ENCODE data around the gene PSMD13. TPM values are rescaled to one million over a fixed set of nuclear protein-coding genes. Genes with fewer than 3 reads are reported as not detected.

The PSMD13 gene
- total and polyA plus RNA-seq, 2 of the 13 experiments (the other 11 are each of a cell fraction or from before 2014, with no cell fraction given): 83.0 to 117 TPM

DNA sequence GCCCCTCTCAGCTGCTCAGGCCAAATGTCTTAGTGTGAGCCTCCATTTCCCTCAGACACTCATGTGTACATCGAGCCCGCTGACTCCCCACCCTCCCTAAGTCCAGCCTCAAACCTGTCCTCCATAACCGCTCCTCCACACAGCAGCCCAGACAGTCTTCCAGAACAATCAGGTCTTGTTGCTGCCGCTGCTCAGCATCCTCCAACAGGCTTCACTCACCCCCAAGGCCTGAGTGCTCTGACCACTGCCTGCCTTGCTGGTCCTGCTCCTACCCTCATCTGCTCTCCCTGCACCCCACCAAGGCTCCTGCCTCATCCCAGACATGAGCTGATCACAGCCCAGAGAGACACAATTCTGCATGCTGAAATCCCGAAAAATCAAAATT lies 17.1 kb downstream of the PSMD13 start:
- H3K4me1 ChIP-seq (ENCODE audit: insufficient read depth, low read length): peaks cover 8% of the 10 kb centered on the region; the same call in 1 of the 2 replicates
- ChIA-PET CTCF (ENCODE audit: low intra/inter-chr PET ratio, low total read pairs) (no interaction called here), POLR2A (no interaction called here)
- H3K36me3 ChIP-seq (replicated peaks in 1 of 2; ENCODE audit: control insufficient read depth in 1 of 2, insufficient read depth in 2 of 2, low read length in 2 of 2): peaks cover 24 to 34% of the 10 kb centered on the region in 2 experiments; a peak in 4 of 5 replicates
- BruUV-seq (replicated peaks): no TSS peak
- DNase-seq (ENCODE audit: low spot score): no peak
- no peak overlapping the region for H3K9ac ChIP-seq (ENCODE audit: insufficient read depth, low read depth, low read length)
- H3K9me3 ChIP-seq (ENCODE audit: low read length): no peaks in the 10 kb centered on the region
- no peaks in the 10 kb centered on the region for H3K27me3 ChIP-seq (ENCODE audit: control insufficient read depth in 1 of 2, insufficient read depth in 2 of 2, low read length in 2 of 2)
- no peak for FAIRE-seq
- no peak overlapping the region for H3K4me2 ChIP-seq (ENCODE audit: low read depth, low read length)
- H3K27ac ChIP-seq (ENCODE audit: extremely low read length, insufficient read depth, low read length): no peak overlapping the region
- in situ Hi-C loops (cut with HindIII; ENCODE audit: extremely low pct_ligation_motif_present, low pct_unique_long_range_greater_than_20kb) (no loop called here), intact Hi-C loops (cut with micrococcal nuclease; ENCODE audit: unreplicated experiment) (no loop called here)
- no peaks in the 10 kb centered on the region for H3K79me2 ChIP-seq (ENCODE audit: insufficient read depth, low read length)
- 95% methylated on average over 5 of the region's 5 CpGs for WGBS (ENCODE audit: low lambda C conversion rate)
- ATAC-seq: no peak
- no peaks in the 10 kb centered on the region for H4K20me1 ChIP-seq (ENCODE audit: insufficient read depth, low read length)
- no peak overlapping the region for H2AFZ ChIP-seq (ENCODE audit: low read length)
- no peak overlapping the region for H3K4me3 ChIP-seq (replicated peaks in 1 of 3; ENCODE audit: insufficient read depth in 1 of 3, low read depth in 2 of 3, low read length in 3 of 3)
- TF ChIP-seq U2AF1 (optimal IDR thresholded peaks at IDR 0.05; ENCODE audit: low read depth, low read length) (no peak), ZNF598 (CRISPR knock-in tag; IDR thresholded peaks at IDR 0.05; ENCODE audit: borderline replicate concordance) (no peak), RFXANK (CRISPR knock-in tag; IDR thresholded peaks at IDR 0.05) (no peak), ZBTB38 (CRISPR knock-in tag; IDR thresholded peaks at IDR 0.05) (no peak), ZC3H4 (CRISPR knock-in tag; IDR thresholded peaks at IDR 0.05; ENCODE audit: borderline replicate concordance) (no peak), JDP2 (CRISPR knock-in tag; IDR thresholded peaks at IDR 0.05; ENCODE audit: borderline replicate concordance) (no peak), RCOR2 (CRISPR knock-in tag; IDR thresholded peaks at IDR 0.05) (no peak), ZNF776 (CRISPR knock-in tag; IDR thresholded peaks at IDR 0.05) (no peak)
- TF ChIP-seq, protein P1, sequence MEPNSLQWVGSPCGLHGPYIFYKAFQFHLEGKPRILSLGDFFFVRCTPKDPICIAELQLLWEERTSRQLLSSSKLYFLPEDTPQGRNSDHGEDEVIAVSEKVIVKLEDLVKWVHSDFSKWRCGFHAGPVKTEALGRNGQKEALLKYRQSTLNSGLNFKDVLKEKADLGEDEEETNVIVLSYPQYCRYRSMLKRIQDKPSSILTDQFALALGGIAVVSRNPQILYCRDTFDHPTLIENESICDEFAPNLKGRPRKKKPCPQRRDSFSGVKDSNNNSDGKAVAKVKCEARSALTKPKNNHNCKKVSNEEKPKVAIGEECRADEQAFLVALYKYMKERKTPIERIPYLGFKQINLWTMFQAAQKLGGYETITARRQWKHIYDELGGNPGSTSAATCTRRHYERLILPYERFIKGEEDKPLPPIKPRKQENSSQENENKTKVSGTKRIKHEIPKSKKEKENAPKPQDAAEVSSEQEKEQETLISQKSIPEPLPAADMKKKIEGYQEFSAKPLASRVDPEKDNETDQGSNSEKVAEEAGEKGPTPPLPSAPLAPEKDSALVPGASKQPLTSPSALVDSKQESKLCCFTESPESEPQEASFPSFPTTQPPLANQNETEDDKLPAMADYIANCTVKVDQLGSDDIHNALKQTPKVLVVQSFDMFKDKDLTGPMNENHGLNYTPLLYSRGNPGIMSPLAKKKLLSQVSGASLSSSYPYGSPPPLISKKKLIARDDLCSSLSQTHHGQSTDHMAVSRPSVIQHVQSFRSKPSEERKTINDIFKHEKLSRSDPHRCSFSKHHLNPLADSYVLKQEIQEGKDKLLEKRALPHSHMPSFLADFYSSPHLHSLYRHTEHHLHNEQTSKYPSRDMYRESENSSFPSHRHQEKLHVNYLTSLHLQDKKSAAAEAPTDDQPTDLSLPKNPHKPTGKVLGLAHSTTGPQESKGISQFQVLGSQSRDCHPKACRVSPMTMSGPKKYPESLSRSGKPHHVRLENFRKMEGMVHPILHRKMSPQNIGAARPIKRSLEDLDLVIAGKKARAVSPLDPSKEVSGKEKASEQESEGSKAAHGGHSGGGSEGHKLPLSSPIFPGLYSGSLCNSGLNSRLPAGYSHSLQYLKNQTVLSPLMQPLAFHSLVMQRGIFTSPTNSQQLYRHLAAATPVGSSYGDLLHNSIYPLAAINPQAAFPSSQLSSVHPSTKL (CRISPR knock-in tag; IDR thresholded peaks at IDR 0.05): no peak
- TF ChIP-seq, protein P2, sequence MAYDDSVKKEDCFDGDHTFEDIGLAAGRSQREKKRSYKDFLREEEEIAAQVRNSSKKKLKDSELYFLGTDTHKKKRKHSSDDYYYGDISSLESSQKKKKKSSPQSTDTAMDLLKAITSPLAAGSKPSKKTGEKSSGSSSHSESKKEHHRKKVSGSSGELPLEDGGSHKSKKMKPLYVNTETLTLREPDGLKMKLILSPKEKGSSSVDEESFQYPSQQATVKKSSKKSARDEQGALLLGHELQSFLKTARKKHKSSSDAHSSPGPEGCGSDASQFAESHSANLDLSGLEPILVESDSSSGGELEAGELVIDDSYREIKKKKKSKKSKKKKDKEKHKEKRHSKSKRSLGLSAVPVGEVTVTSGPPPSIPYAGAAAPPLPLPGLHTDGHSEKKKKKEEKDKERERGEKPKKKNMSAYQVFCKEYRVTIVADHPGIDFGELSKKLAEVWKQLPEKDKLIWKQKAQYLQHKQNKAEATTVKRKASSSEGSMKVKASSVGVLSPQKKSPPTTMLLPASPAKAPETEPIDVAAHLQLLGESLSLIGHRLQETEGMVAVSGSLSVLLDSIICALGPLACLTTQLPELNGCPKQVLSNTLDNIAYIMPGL (CRISPR knock-in tag; IDR thresholded peaks at IDR 0.05; ENCODE audit: borderline replicate concordance in 1 of 2, low read depth in 1 of 2): no peak
- TF ChIP-seq, protein P3, sequence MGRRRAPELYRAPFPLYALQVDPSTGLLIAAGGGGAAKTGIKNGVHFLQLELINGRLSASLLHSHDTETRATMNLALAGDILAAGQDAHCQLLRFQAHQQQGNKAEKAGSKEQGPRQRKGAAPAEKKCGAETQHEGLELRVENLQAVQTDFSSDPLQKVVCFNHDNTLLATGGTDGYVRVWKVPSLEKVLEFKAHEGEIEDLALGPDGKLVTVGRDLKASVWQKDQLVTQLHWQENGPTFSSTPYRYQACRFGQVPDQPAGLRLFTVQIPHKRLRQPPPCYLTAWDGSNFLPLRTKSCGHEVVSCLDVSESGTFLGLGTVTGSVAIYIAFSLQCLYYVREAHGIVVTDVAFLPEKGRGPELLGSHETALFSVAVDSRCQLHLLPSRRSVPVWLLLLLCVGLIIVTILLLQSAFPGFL (CRISPR knock-in tag; IDR thresholded peaks at IDR 0.05): no peak
- TF ChIP-seq, protein P4, sequence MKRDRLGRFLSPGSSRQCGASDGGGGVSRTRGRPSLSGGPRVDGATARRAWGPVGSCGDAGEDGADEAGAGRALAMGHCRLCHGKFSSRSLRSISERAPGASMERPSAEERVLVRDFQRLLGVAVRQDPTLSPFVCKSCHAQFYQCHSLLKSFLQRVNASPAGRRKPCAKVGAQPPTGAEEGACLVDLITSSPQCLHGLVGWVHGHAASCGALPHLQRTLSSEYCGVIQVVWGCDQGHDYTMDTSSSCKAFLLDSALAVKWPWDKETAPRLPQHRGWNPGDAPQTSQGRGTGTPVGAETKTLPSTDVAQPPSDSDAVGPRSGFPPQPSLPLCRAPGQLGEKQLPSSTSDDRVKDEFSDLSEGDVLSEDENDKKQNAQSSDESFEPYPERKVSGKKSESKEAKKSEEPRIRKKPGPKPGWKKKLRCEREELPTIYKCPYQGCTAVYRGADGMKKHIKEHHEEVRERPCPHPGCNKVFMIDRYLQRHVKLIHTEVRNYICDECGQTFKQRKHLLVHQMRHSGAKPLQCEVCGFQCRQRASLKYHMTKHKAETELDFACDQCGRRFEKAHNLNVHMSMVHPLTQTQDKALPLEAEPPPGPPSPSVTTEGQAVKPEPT (CRISPR knock-in tag; IDR thresholded peaks at IDR 0.05; ENCODE audit: low read depth): no peak
- TF ChIP-seq, protein P5, sequence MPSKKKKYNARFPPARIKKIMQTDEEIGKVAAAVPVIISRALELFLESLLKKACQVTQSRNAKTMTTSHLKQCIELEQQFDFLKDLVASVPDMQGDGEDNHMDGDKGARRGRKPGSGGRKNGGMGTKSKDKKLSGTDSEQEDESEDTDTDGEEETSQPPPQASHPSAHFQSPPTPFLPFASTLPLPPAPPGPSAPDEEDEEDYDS (CRISPR knock-in tag; IDR thresholded peaks at IDR 0.05): no peak

All from HepG2 (cell line).